ENCODE measurements around the gene FBXL14.

The FBXL14 gene

GRCh38 chr12:1575408-1576401 is 18.7 kb downstream of the FBXL14 start (continued):
- TF ChIP-seq REPIN1 (tag by site-specific recombination; IDR thresholded peaks at IDR 0.05; ENCODE audit: low read depth) = no peak
- TF ChIP-seq ZNF223 (tag by site-specific recombination; IDR thresholded peaks at IDR 0.05) = no peak
- no peak for TF ChIP-seq RBAK (tag by site-specific recombination; IDR thresholded peaks at IDR 0.05)
- no peak for TF ChIP-seq ZNF175 (tag by site-specific recombination; IDR thresholded peaks at IDR 0.05)
- peak; percentile 90 for TF ChIP-seq ZNF600 (tag by site-specific recombination; IDR thresholded peaks at IDR 0.05)
- no peak for TF ChIP-seq ZXDB (tag by site-specific recombination; IDR thresholded peaks at IDR 0.05)
- TF ChIP-seq ZNF623 (tag by site-specific recombination; IDR thresholded peaks at IDR 0.05) = no peak
- no peak for TF ChIP-seq ZNF830 (tag by site-specific recombination; IDR thresholded peaks at IDR 0.05; ENCODE audit: low read depth)
- no peak for TF ChIP-seq ZNF558 (tag by site-specific recombination; IDR thresholded peaks at IDR 0.05)
- no peak; the same call in 1 of the 2 replicates for TF ChIP-seq ZNF394 (tag by site-specific recombination; IDR thresholded peaks at IDR 0.05; ENCODE audit: borderline replicate concordance)
- TF ChIP-seq, protein P1, sequence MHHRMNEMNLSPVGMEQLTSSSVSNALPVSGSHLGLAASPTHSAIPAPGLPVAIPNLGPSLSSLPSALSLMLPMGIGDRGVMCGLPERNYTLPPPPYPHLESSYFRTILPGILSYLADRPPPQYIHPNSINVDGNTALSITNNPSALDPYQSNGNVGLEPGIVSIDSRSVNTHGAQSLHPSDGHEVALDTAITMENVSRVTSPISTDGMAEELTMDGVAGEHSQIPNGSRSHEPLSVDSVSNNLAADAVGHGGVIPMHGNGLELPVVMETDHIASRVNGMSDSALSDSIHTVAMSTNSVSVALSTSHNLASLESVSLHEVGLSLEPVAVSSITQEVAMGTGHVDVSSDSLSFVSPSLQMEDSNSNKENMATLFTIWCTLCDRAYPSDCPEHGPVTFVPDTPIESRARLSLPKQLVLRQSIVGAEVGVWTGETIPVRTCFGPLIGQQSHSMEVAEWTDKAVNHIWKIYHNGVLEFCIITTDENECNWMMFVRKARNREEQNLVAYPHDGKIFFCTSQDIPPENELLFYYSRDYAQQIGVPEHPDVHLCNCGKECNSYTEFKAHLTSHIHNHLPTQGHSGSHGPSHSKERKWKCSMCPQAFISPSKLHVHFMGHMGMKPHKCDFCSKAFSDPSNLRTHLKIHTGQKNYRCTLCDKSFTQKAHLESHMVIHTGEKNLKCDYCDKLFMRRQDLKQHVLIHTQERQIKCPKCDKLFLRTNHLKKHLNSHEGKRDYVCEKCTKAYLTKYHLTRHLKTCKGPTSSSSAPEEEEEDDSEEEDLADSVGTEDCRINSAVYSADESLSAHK (tag by site-specific recombination; IDR thresholded peaks at IDR 0.05) = no peak
- TF ChIP-seq ZBTB10 (tag by site-specific recombination; IDR thresholded peaks at IDR 0.05) = no peak
- TF ChIP-seq ZNF335 (tag by site-specific recombination; conservative IDR thresholded peaks at IDR 0.05) = no peak
- peak; percentile 10; the same call in 1 of the 2 replicates for TF ChIP-seq ZNF341 (tag by site-specific recombination; IDR thresholded peaks at IDR 0.05; ENCODE audit: low read depth)
- no peak for TF ChIP-seq ZFP3 (tag by site-specific recombination; IDR thresholded peaks at IDR 0.05; ENCODE audit: low read depth)
- TF ChIP-seq BCL11B (tag by site-specific recombination; IDR thresholded peaks at IDR 0.05; ENCODE audit: low read depth) = peak; percentile 40; the same call in 1 of the 2 replicates
- no peak for TF ChIP-seq ZNF610 (tag by site-specific recombination; IDR thresholded peaks at IDR 0.05; ENCODE audit: borderline replicate concordance)
- TF ChIP-seq ZNF449 (tag by site-specific recombination; IDR thresholded peaks at IDR 0.05) = peak; percentile 98
- TF ChIP-seq ZBTB44 (tag by site-specific recombination; IDR thresholded peaks at IDR 0.05) = peak; percentile 63; the same call in 1 of the 2 replicates
- TF ChIP-seq TCF7L2 (IDR thresholded peaks at IDR 0.05; ENCODE audit: borderline replicate concordance, low read depth, low read length) = peak; percentile 23; the same call in 1 of the 2 replicates
- no peak for TF ChIP-seq ZNF132 (tag by site-specific recombination; IDR thresholded peaks at IDR 0.05; ENCODE audit: borderline replicate concordance)
- TF ChIP-seq ZBTB17 (tag by site-specific recombination; IDR thresholded peaks at IDR 0.05) = peak; percentile 100
- peak; percentile 96 for TF ChIP-seq SCRT2 (tag by site-specific recombination; IDR thresholded peaks at IDR 0.05)
- TF ChIP-seq ZNF138 (tag by site-specific recombination; IDR thresholded peaks at IDR 0.05; ENCODE audit: borderline replicate concordance) = no peak
- no peak for TF ChIP-seq ZNF266 (tag by site-specific recombination; IDR thresholded peaks at IDR 0.05; ENCODE audit: low read depth)
- no peak; the same call in 1 of the 2 replicates for TF ChIP-seq OVOL3 (tag by site-specific recombination; IDR thresholded peaks at IDR 0.05)
- no peak for TF ChIP-seq ZNF792 (tag by site-specific recombination; IDR thresholded peaks at IDR 0.05)
- TF ChIP-seq ZNF112 (tag by site-specific recombination; IDR thresholded peaks at IDR 0.05) = no peak
- TF ChIP-seq ZNF777 (tag by site-specific recombination; IDR thresholded peaks at IDR 0.05; ENCODE audit: borderline replicate concordance) = no peak
- no peak for TF ChIP-seq ZNF521 (tag by site-specific recombination; IDR thresholded peaks at IDR 0.05)
- peak; percentile 55 for TF ChIP-seq ZNF843 (tag by site-specific recombination; IDR thresholded peaks at IDR 0.05)
- TF ChIP-seq SALL2 (tag by site-specific recombination; IDR thresholded peaks at IDR 0.05; ENCODE audit: borderline replicate concordance) = no peak
